Panc1 (cell line): ENCODE data around the gene MEI4.

ENCODE experiments used
- CTCF ChIP-seq: fragments of 450-650 bp; IDR thresholded peaks from 2 replicates; pipeline ENCODE4 v1.5.1; 2017; ENCODE audit warnings: mild to moderate bottlenecking
- POLR2AphosphoS5 ChIP-seq: IDR thresholded peaks from 2 replicates; pipeline ENCODE4 v1.6.1; 2012; ENCODE audit warnings: mild to moderate bottlenecking, low read depth, low read length, moderate library complexity
- SIN3A ChIP-seq: IDR thresholded peaks from 2 replicates; pipeline ENCODE4 v1.6.1; 2012; ENCODE audit warnings: low read depth, mild to moderate bottlenecking, low read length, moderate library complexity, borderline replicate concordance; ENCODE audit not compliant: insufficient read depth

DNA sequence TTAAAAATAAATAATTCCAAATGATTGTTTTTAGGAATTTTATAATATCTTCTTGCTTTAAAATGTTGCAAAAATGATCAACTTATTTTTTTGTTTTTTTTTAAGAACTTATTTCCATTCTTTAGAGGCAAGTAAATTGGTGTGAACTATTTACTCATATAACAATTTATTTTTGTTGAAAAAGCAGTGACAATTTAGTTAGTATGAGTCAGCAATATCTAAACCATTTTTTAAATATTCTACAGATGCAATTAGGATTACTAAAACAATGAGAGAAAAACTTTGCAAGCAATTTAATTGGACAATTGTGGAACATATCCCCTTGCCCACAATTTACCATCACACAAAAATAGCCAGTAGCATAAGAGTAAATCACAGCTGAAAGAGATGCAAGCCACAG is 319.5 kb downstream of the MEI4 start:
- TF ChIP-seq CTCF: no peak
- TF ChIP-seq POLR2AphosphoS5: no peak
- no peak for TF ChIP-seq SIN3A
